HEK293 (cell line): ENCODE data around the gene NPDC1.
A peak's percentile ranks its signal among the peaks of the same experiment; 100 is the strongest.

ENCODE experiments used
- CTCF ChIA-PET: fragments of 350-600 bp; formaldehyde crosslinking; extraction: SDS; loops from one replicate; lab custom pipeline; 2021; ENCODE audit warnings: antibody characterized with exemption; lab: Yijun Ruan, JAX
- POLR2A ChIA-PET: fragments of 300-600 bp; formaldehyde crosslinking; extraction: SDS; loops from one replicate; lab custom pipeline; 2020; ENCODE audit warnings: antibody characterized with exemption, inconsistent platforms; lab: Yijun Ruan, JAX
- H3K27ac ChIP-seq: fragments of 200-500 bp; sonication (Bioruptor generic); 2 replicates; pipeline ENCODE4 v1.5.1; 2014; ENCODE audit warnings: low read depth, low read length, control low read depth, inconsistent platforms; ENCODE audit errors: extremely low read depth
- H3K36me3 ChIP-seq, 2 experiments: fragments of 200-500 bp in 1 of 2; sonication (Bioruptor generic) in 1 of 2; 1 replicate in 1 of 2; 2 replicates in 1 of 2; pipeline ENCODE4 v1.5.1; 2014 to 2017; ENCODE audit warnings: inconsistent platforms in 2 of 2, low read length in 2 of 2; ENCODE audit not compliant: control insufficient read depth in 2 of 2, insufficient read depth in 1 of 2
- H3K4me1 ChIP-seq: fragments of 200-500 bp; sonication (Bioruptor generic); 2 replicates; pipeline ENCODE4 v1.5.1; 2014; ENCODE audit warnings: mild to moderate bottlenecking, low read length, inconsistent platforms; ENCODE audit not compliant: control insufficient read depth, insufficient read depth
- H3K4me3 ChIP-seq: 2 replicates; pipeline ENCODE4 v1.5.1; 2011; ENCODE audit warnings: low read depth, mild to moderate bottlenecking, control low read depth, low read length, moderate library complexity
- H3K9me3 ChIP-seq: fragments of 200-500 bp; sonication (Bioruptor generic); 2 replicates; pipeline ENCODE4 v1.5.1; 2014; ENCODE audit warnings: low read depth, low read length, inconsistent platforms; ENCODE audit not compliant: control insufficient read depth, insufficient read depth
- BCL11A ChIP-seq: fragments of 450-650 bp; formaldehyde crosslinking; IDR thresholded peaks from 2 replicates; pipeline ENCODE4 v1.5.1; 2016; ENCODE audit warnings: low read depth, missing biosample characterization, missing genetic modification characterization
- KLF1 ChIP-seq: fragments of 450-650 bp; formaldehyde crosslinking; IDR thresholded peaks from 2 replicates; pipeline ENCODE4 v1.5.1; 2016; ENCODE audit warnings: missing biosample characterization, missing genetic modification characterization
- KLF10 ChIP-seq: fragments of 450-650 bp; IDR thresholded peaks from 2 replicates; pipeline ENCODE4 v1.5.1; 2018; ENCODE audit warnings: missing biosample characterization, mild to moderate bottlenecking, missing genetic modification characterization
- KLF9 ChIP-seq: fragments of 450-650 bp; formaldehyde crosslinking; IDR thresholded peaks from 2 replicates; pipeline ENCODE4 v1.5.1; 2016; ENCODE audit warnings: missing biosample characterization, missing genetic modification characterization, low read depth
- MYNN ChIP-seq: fragments of 450-650 bp; formaldehyde crosslinking; IDR thresholded peaks from 2 replicates; pipeline ENCODE4 v1.5.1; 2016; ENCODE audit warnings: missing biosample characterization, missing genetic modification characterization, borderline replicate concordance
- SCRT1 ChIP-seq: fragments of 450-650 bp; formaldehyde crosslinking; IDR thresholded peaks from 2 replicates; pipeline ENCODE4 v1.5.1; 2016; ENCODE audit warnings: missing biosample characterization, missing genetic modification characterization, borderline replicate concordance
- SCRT2 ChIP-seq: fragments of 450-650 bp; formaldehyde crosslinking; IDR thresholded peaks from 2 replicates; pipeline ENCODE4 v1.5.1; 2016; ENCODE audit warnings: missing biosample characterization, missing genetic modification characterization
- SP2 ChIP-seq: fragments of 450-650 bp; formaldehyde crosslinking; IDR thresholded peaks from 2 replicates; pipeline ENCODE4 v1.5.1; 2016; ENCODE audit warnings: missing biosample characterization, missing genetic modification characterization
- SP3 ChIP-seq: fragments of 450-650 bp; formaldehyde crosslinking; IDR thresholded peaks from 2 replicates; pipeline ENCODE4 v1.5.1; 2016; ENCODE audit warnings: missing biosample characterization, missing genetic modification characterization
- WT1 ChIP-seq: fragments of 450-650 bp; formaldehyde crosslinking; IDR thresholded peaks from 2 replicates; pipeline ENCODE4 v1.5.1; 2016; ENCODE audit warnings: missing biosample characterization, missing genetic modification characterization
- ZFHX2 ChIP-seq: fragments of 450-650 bp; formaldehyde crosslinking; conservative IDR thresholded peaks from 2 replicates; pipeline ENCODE4 v1.5.1; 2016; ENCODE audit warnings: missing biosample characterization, missing genetic modification characterization
- ZNF146 ChIP-seq: fragments of 450-650 bp; formaldehyde crosslinking; IDR thresholded peaks from 2 replicates; pipeline ENCODE4 v1.5.1; 2016; ENCODE audit warnings: missing biosample characterization, missing genetic modification characterization
- ZNF48 ChIP-seq: fragments of 450-650 bp; formaldehyde crosslinking; IDR thresholded peaks from 2 replicates; pipeline ENCODE4 v1.5.1; 2016; ENCODE audit warnings: missing biosample characterization, missing genetic modification characterization
- ZNF600 ChIP-seq: fragments of 450-650 bp; formaldehyde crosslinking; IDR thresholded peaks from 2 replicates; pipeline ENCODE4 v1.5.1; 2016; ENCODE audit warnings: missing biosample characterization, missing genetic modification characterization
- ZSCAN16 ChIP-seq: fragments of 450-650 bp; formaldehyde crosslinking; IDR thresholded peaks from 2 replicates; pipeline ENCODE4 v1.5.1; 2016; ENCODE audit warnings: missing biosample characterization, missing genetic modification characterization
- ZXDB ChIP-seq: fragments of 450-650 bp; formaldehyde crosslinking; IDR thresholded peaks from 2 replicates; pipeline ENCODE4 v1.5.1; 2016; ENCODE audit warnings: missing biosample characterization, missing genetic modification characterization
- TF ChIP-seq, protein P1 (sequence below): fragments of 450-650 bp; formaldehyde crosslinking; IDR thresholded peaks from 2 replicates; pipeline ENCODE4 v1.5.1; 2016; ENCODE audit warnings: missing biosample characterization, missing genetic modification characterization
- TF ChIP-seq, protein P2 (sequence below): fragments of 450-650 bp; formaldehyde crosslinking; IDR thresholded peaks from 2 replicates; pipeline ENCODE4 v1.5.1; 2016; ENCODE audit warnings: missing biosample characterization, missing genetic modification characterization
- TF ChIP-seq, protein P3 (sequence below): fragments of 450-650 bp; formaldehyde crosslinking; IDR thresholded peaks from 2 replicates; pipeline ENCODE4 v1.5.1; 2016; ENCODE audit warnings: missing biosample characterization, missing genetic modification characterization, borderline replicate concordance
- TF ChIP-seq, protein P4 (sequence below): fragments of 450-650 bp; formaldehyde crosslinking; IDR thresholded peaks from 2 replicates; pipeline ENCODE4 v1.5.1; 2016; ENCODE audit warnings: missing biosample characterization, missing genetic modification characterization

NPDC1 gene

DNA sequence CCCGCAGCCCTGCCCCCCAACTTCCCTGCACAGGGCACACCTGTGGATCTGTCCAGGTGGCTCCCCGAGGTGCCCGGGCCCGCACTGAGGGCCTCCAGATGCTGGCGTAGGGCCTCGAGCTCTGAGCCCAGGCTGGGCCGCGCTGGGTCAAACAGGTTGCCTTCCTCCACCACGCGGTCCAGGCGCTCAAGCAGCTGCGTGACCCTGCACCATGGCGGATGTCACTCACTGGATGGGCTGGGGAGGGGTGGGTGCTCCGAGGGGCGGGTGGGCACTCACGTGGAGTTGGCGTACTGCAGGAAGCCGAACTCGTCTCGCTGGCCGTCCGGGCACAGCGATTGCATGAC lies 23.3 kb downstream of the NPDC1 start:
- POLR2A ChIA-PET, result interaction anchor here (0.5 to 2.5 kb wide), 7 partner anchors 8 to 218 kb away, joined by 3 to 9 read pairs (median 5); partner anchors contain the start of genes FUT7, PAXX and TUBB4B
- no peaks in the 10 kb centered on the region for H3K9me3 ChIP-seq
- no peak overlapping the region for H3K4me3 ChIP-seq
- peaks cover 0 to 18% of the 10 kb centered on the region in 2 experiments; a peak in 1 of 3 replicates for H3K36me3 ChIP-seq
- no peak overlapping the region for H3K27ac ChIP-seq
- H3K4me1 ChIP-seq, result peaks cover 2% of the 10 kb centered on the region; the same call in 1 of the 2 replicates
- no peak for TF ChIP-seq MYNN (tag by site-specific recombination)
- 0 out of 2 replicates have a peak, but pooled peaks have one; percentile 39 for TF ChIP-seq SCRT2
- no peak for TF ChIP-seq KLF10 (tag by site-specific recombination)
- TF ChIP-seq SP3, result no peak
- TF ChIP-seq, protein P1, sequence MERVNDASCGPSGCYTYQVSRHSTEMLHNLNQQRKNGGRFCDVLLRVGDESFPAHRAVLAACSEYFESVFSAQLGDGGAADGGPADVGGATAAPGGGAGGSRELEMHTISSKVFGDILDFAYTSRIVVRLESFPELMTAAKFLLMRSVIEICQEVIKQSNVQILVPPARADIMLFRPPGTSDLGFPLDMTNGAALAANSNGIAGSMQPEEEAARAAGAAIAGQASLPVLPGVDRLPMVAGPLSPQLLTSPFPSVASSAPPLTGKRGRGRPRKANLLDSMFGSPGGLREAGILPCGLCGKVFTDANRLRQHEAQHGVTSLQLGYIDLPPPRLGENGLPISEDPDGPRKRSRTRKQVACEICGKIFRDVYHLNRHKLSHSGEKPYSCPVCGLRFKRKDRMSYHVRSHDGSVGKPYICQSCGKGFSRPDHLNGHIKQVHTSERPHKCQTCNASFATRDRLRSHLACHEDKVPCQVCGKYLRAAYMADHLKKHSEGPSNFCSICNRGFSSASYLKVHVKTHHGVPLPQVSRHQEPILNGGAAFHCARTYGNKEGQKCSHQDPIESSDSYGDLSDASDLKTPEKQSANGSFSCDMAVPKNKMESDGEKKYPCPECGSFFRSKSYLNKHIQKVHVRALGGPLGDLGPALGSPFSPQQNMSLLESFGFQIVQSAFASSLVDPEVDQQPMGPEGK (tag by site-specific recombination), result no peak
- TF ChIP-seq, protein P2, sequence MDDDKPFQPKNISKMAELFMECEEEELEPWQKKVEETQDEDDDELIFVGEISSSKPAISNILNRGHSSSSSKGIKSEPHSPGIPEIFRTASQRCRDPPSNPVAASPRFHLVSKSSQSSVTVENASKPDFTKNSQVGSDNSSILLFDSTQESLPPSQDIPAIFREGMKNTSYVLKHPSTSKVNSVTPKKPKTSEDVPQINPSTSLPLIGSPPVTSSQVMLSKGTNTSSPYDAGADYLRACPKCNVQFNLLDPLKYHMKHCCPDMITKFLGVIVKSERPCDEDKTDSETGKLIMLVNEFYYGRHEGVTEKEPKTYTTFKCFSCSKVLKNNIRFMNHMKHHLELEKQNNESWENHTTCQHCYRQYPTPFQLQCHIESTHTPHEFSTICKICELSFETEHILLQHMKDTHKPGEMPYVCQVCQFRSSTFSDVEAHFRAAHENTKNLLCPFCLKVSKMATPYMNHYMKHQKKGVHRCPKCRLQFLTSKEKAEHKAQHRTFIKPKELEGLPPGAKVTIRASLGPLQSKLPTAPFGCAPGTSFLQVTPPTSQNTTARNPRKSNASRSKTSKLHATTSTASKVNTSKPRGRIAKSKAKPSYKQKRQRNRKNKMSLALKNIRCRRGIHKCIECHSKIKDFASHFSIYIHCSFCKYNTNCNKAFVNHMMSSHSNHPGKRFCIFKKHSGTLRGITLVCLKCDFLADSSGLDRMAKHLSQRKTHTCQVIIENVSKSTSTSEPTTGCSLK (tag by site-specific recombination), result no peak
- no peak for TF ChIP-seq ZNF146 (tag by site-specific recombination)
- TF ChIP-seq, protein P3, sequence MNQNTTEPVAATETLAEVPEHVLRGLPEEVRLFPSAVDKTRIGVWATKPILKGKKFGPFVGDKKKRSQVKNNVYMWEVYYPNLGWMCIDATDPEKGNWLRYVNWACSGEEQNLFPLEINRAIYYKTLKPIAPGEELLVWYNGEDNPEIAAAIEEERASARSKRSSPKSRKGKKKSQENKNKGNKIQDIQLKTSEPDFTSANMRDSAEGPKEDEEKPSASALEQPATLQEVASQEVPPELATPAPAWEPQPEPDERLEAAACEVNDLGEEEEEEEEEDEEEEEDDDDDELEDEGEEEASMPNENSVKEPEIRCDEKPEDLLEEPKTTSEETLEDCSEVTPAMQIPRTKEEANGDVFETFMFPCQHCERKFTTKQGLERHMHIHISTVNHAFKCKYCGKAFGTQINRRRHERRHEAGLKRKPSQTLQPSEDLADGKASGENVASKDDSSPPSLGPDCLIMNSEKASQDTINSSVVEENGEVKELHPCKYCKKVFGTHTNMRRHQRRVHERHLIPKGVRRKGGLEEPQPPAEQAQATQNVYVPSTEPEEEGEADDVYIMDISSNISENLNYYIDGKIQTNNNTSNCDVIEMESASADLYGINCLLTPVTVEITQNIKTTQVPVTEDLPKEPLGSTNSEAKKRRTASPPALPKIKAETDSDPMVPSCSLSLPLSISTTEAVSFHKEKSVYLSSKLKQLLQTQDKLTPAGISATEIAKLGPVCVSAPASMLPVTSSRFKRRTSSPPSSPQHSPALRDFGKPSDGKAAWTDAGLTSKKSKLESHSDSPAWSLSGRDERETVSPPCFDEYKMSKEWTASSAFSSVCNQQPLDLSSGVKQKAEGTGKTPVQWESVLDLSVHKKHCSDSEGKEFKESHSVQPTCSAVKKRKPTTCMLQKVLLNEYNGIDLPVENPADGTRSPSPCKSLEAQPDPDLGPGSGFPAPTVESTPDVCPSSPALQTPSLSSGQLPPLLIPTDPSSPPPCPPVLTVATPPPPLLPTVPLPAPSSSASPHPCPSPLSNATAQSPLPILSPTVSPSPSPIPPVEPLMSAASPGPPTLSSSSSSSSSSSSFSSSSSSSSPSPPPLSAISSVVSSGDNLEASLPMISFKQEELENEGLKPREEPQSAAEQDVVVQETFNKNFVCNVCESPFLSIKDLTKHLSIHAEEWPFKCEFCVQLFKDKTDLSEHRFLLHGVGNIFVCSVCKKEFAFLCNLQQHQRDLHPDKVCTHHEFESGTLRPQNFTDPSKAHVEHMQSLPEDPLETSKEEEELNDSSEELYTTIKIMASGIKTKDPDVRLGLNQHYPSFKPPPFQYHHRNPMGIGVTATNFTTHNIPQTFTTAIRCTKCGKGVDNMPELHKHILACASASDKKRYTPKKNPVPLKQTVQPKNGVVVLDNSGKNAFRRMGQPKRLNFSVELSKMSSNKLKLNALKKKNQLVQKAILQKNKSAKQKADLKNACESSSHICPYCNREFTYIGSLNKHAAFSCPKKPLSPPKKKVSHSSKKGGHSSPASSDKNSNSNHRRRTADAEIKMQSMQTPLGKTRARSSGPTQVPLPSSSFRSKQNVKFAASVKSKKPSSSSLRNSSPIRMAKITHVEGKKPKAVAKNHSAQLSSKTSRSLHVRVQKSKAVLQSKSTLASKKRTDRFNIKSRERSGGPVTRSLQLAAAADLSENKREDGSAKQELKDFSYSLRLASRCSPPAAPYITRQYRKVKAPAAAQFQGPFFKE (tag by site-specific recombination), result 0 out of 2 replicates have a peak, but pooled peaks have one; percentile 3
- no peak for TF ChIP-seq ZXDB (tag by site-specific recombination)
- no peak for TF ChIP-seq BCL11A (tag by site-specific recombination)
- TF ChIP-seq SCRT1 (tag by site-specific recombination), result peak; percentile 83; the same call in 1 of the 2 replicates
- CTCF ChIA-PET, result interaction anchor here (0.6 to 3.7 kb wide), 4 partner anchors 13 to 76 kb away, joined by 3 to 19 read pairs (median 4); no protein-coding TSS in a partner anchor

DNA sequence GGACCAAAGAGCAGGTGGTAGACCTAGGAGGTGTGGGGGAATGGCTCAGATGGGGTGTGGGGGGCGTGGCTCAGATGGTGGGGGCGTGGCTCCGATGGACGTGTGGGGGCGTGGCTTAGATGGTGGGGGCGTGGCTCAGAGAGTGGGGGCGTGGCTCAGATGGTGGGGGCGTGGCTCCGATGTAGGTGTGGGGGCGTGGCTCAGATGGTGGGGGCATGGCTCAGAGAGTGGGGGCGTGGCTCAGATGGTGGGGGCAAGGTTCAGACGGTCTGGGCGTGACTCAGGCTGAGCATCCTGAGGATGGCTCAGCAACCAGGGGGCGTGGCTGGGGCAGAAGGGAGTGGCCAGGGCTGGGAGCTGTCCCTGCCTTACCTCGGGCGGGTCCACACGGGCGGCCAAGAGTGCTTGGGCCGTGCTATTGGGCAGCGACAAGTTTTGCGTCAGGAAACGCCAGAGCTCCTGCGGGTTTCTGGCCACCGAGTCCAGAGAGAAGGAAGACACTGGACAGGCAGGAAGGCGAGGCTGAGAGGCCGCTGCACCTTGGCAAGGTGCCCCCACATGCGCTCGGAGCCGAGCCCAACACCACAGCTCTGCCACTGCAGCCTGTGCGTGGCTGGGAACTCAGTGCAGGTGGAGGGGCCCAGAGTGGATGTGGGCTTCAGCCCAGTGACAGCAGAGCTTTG lies 23.9 kb downstream of the NPDC1 start:
- POLR2A ChIA-PET, result interaction anchor here (0.5 to 2.5 kb wide), 7 partner anchors 9 to 219 kb away, joined by 3 to 9 read pairs (median 5); partner anchors contain the start of genes FUT7, PAXX and TUBB4B
- no peaks in the 10 kb centered on the region; the same call in 1 of the 2 replicates for H3K4me1 ChIP-seq
- no peak overlapping the region for H3K4me3 ChIP-seq
- peaks cover 0 to 23% of the 10 kb centered on the region in 2 experiments; a peak in 1 of 3 replicates for H3K36me3 ChIP-seq
- no peak overlapping the region for H3K27ac ChIP-seq
- no peaks in the 10 kb centered on the region for H3K9me3 ChIP-seq
- CTCF ChIA-PET, result interaction anchor here (0.6 to 5.1 kb wide), 7 partner anchors 7 to 215 kb away, joined by 3 to 25 read pairs (median 4); no protein-coding TSS in a partner anchor
- TF ChIP-seq SP2, result peak; percentile 84
- no peak for TF ChIP-seq WT1 (tag by site-specific recombination)
- peak; percentile 97 for TF ChIP-seq KLF1 (tag by site-specific recombination)
- peak; percentile 28; the same call in 1 of the 2 replicates for TF ChIP-seq ZNF600
- TF ChIP-seq ZFHX2, result no peak
- no peak for TF ChIP-seq ZSCAN16 (tag by site-specific recombination)
- TF ChIP-seq, protein P4, sequence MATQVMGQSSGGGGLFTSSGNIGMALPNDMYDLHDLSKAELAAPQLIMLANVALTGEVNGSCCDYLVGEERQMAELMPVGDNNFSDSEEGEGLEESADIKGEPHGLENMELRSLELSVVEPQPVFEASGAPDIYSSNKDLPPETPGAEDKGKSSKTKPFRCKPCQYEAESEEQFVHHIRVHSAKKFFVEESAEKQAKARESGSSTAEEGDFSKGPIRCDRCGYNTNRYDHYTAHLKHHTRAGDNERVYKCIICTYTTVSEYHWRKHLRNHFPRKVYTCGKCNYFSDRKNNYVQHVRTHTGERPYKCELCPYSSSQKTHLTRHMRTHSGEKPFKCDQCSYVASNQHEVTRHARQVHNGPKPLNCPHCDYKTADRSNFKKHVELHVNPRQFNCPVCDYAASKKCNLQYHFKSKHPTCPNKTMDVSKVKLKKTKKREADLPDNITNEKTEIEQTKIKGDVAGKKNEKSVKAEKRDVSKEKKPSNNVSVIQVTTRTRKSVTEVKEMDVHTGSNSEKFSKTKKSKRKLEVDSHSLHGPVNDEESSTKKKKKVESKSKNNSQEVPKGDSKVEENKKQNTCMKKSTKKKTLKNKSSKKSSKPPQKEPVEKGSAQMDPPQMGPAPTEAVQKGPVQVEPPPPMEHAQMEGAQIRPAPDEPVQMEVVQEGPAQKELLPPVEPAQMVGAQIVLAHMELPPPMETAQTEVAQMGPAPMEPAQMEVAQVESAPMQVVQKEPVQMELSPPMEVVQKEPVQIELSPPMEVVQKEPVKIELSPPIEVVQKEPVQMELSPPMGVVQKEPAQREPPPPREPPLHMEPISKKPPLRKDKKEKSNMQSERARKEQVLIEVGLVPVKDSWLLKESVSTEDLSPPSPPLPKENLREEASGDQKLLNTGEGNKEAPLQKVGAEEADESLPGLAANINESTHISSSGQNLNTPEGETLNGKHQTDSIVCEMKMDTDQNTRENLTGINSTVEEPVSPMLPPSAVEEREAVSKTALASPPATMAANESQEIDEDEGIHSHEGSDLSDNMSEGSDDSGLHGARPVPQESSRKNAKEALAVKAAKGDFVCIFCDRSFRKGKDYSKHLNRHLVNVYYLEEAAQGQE (tag by site-specific recombination), result peak; percentile 74
- peak; percentile 99 for TF ChIP-seq KLF9 (tag by site-specific recombination)
- TF ChIP-seq SP3, result peak; percentile 62; the same call in 1 of the 2 replicates
- no peak for TF ChIP-seq ZNF48 (tag by site-specific recombination)
